ENCODE measurements around the gene WTIP.
"Not testable (repeated sequence)": the region's sequence is repeated elsewhere in the genome, so short reads cannot be mapped to it uniquely, and the experiment has no call there.

The WTIP gene

DNA sequence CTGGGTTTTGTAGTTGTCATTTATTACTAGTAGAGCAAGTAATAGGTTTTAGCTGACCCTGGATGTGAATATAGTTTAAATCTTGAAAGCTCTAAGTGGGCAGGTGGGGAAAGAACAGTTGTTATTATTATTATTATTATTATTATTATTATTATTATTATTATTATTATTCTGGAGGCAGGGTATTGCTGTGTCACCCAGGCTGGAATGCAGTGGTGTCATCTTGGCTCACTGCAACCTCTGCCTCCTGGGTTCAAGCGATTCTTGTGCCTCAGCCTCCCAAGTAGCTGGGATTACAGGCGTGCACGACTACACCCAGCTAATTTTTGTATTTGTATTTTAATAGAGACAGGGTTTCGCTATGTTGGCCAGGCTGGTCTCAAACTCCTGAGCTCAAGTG, 3.1 kb upstream of the WTIP start:
- DNase-seq (ENCODE audit: low read depth in 2 of 2), result not testable (repeated sequence)

DNA sequence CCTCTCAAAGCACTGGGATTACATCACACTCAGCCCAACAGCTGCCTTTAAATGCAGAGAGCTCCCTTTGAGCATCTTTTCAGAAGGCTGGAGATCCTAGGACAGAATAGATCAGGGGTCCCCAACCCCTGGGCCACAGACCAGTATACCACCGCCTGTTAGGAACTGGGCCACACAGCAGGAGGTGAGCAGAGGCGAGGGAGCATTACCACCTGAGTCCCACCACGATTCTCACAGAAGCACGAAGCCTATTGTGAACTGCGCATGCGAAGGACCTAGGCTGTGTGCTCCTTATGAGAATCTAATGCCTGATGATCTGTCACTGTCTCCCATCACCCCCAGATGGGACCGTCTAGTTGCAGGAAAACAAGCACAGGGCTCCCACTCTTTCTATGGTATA, 2.2 kb upstream of the WTIP start:
- DNase-seq (ENCODE audit: low read depth in 2 of 2), result no peak

DNA sequence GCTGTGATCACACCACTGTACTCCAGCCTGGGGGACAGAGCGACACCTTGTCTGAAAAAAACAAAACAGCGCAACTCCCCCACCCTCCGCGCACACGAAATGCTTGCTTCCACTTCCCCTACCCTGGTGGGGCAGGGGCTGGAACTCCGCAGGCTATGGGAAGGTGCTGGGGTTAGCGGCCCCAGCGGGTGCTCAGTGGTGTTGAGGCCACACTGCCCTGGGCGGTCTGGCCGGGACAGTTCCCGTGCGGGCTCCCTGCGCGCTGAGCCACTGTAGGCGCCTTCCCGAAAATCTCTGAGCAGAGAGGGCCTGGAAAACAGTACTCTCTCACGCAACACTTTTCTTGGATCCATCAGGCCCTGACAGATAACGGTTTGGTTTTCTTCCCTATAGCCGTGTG, 1.1 kb upstream of the WTIP start:
- no peak for DNase-seq (ENCODE audit: low read depth in 2 of 2)

DNA sequence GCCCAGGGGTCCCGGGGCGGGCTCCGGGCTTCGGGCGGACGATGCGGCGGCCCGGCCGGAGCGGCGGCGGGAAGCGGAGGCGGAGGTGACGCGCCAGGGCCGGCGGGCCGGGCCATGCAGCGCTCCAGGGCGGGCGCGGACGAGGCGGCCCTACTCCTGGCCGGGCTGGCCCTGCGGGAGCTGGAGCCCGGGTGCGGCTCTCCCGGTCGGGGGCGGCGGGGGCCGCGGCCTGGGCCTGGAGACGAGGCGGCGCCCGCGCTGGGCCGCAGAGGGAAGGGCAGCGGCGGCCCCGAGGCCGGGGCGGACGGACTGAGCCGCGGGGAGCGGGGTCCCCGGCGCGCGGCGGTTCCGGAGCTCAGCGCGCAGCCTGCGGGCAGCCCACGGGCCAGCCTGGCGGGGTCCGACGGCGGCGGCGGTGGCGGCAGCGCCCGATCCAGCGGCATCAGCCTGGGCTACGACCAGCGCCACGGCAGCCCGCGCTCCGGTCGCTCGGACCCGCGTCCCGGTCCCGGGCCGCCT, 362 bp downstream of the WTIP start:
- no peak for DNase-seq (ENCODE audit: low read depth in 2 of 2)

DNA sequence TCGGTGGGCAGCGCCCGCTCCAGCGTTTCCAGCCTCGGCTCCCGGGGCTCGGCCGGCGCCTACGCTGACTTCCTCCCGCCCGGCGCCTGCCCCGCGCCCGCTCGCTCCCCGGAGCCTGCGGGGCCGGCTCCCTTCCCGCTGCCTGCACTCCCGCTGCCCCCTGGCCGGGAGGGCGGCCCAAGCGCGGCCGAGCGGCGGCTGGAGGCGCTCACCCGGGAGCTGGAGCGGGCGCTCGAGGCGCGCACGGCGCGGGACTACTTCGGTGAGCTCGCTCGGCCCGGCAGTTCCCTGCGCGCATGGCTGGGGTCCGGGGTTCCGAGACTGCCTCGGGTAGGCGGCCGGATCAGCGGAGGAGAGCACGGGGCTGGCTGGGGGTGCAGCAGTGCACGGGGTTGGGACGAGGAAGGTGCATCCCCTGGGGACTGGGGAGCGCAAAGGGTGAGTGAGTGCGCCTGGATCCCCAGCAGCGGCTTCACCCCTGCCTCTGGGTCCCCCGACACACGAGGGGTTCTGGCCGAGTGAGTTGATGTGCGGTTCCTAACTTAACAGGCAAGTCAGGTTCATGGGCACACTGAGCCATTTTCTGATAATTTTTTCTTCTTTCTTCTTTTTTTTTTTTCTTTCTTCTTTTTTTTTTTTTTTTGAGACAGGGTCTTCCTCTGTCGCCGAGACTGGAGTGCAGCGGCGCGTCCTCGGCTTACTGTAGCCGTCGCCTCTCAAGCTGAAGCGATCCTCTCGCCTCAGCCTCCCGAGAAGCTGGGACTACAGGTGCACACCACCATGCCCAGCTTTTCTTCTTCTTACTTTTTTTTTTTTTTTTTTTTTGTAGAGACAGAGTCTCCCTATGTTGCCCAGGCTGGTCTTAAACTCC, 1.1 kb downstream of the WTIP start:
- no peak for DNase-seq (ENCODE audit: low read depth in 2 of 2)

GRCh38 chr19:34484328-34484727, 2.8 kb downstream of the WTIP start:
- DNase-seq (ENCODE audit: low read depth in 2 of 2), result no peak

- DNase-seq (ENCODE audit: low read depth in 2 of 2), result no peak
Measured at GRCh38 chr19:34485831-34486230, 4.3 kb downstream of the WTIP start.

GRCh38 chr19:34487651-34488051, 6.1 kb downstream of the WTIP start:
- no peak for DNase-seq (ENCODE audit: low read depth in 2 of 2)

DNA sequence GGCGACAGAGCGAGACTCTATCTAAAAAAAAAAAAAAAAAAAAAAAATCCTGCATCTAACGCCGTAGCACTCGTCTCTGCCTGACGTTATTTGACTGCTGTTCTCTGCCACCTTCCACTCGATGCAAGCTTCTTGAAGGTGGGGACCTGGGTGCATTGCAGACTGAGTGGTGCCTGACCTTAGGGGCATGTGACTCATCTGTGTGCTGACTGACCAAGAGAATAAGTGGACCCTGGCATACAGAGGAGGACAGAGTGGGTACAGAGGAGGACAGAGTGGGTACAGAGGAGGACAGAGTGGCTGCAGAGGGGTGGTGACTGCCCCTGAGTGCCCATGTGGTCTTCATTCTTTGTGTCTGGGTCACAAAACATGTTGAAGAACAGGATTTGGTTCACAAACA, 7.6 kb downstream of the WTIP start:
- no peak for DNase-seq (ENCODE audit: low read depth in 2 of 2)

- no peak for DNase-seq (ENCODE audit: low read depth in 2 of 2)
Measured at GRCh38 chr19:34490141-34490766, 8.7 kb downstream of the WTIP start.

- no peak for DNase-seq (ENCODE audit: low read depth in 2 of 2)
Measured at GRCh38 chr19:34493038-34493648, 11.6 kb downstream of the WTIP start.

DNA sequence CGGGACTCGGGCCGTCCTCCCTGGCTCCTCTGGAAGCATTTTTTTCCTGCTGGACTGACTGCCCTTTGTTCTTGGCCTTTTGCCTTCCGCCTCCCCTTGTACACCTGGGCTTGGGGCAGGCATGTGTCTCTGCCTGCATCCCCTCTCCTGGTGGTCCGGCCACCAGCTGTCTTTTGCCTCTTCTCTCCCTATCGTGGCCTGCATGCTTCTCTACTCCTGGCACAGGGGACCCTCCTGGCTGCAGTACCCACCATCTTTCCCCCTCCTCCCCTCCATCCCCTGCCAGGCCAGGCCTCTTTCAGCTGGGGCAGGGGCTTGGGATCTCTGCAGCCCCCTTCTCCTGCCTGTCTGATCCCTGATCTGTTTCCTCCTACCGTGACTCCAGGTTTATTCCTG, 12.1 kb downstream of the WTIP start:
- no peak for DNase-seq (ENCODE audit: low read depth in 2 of 2)

GRCh38 chr19:34494601-34495000, 13.0 kb downstream of the WTIP start:
- DNase-seq (ENCODE audit: low read depth in 2 of 2), result no peak

DNA sequence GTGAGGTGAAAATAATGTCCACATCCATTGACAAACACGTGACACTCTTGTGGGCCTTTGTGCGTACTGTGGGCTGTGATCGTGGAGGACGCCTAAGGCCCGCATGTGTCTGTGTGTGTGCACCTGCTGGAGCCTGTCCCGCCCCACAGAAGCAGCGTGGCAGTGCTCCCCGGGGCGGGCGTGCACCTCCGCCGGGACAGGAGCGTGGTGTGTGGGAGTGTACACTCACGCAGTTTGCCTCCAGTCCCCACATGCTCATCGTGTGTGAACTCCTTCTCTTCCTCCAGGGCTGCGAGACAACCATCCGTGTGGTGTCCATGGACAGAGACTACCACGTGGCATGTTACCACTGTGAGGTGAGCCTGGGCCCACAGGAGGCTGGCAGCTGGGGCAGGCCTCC, 13.9 kb downstream of the WTIP start:
- DNase-seq (ENCODE audit: low read depth in 2 of 2), result no peak

DNA sequence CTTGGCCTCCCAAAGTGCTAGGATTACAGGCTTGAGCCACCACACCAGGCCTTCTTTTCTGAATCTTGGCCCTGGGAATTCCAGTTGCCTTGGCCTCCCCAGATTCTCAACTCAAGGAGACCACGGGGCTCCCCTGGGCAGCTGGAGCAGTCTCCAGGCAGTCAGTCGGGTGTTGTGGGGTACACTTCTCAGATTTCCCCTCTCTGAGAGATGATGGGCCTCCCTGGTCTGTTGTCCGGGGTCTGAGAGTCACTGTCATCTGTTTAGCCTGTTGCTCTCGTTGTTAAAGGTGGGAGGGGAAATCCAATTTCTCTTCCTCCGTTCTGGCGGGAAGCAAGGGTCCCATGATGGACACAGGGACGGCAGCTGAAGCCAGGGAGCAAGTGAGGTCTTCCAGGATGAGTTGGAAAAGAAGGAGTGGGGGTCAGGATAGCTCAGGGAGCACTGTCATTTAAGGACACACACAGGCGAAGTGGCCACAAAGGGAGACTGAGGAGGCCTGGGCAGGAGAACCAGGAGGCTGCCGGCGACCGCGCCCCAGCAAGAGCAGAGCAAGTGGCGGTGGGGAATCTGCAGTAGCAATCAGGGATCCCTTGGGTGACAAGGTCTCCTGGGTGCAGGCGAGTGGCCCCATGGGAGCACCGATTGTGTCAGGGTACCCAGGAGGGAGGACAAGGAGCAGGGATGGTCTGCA, 15.7 kb downstream of the WTIP start:
- DNase-seq (ENCODE audit: low read depth in 2 of 2), result no peak

GRCh38 chr19:34499155-34499834, 17.7 kb downstream of the WTIP start:
- no peak for DNase-seq (ENCODE audit: low read depth in 2 of 2)

DNA sequence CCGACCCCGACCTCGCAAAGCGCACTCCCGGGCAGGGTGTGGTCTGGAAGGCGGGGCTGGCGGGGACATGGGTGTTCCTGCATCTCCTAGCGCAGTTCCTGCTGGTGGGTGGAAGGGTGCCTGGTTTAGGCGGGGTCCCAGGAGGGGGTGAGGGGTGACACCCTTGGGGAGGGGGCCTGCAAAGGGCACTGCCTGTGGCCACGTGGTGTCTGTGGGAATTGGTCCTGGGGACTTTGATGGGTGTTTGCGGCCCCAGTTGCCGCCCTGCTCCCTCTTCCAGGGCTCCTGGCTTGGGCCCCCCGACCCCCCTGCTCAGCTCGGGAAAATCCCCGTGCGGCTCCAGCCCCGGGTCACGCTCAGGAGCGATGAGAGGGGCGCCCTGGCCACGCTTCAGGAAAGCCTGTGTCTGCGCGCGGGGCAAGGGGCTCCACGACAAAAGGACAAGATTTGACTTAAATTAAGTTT, 19.1 kb downstream of the WTIP start:
- DNase-seq (ENCODE audit: low read depth in 2 of 2), result no peak

- peak; percentile 78 to 80 for DNase-seq (ENCODE audit: low read depth in 2 of 2)
Measured at GRCh38 chr19:34501339-34502320, 20.1 kb downstream of the WTIP start.

- DNase-seq (ENCODE audit: low read depth in 2 of 2), result no peak
Measured at GRCh38 chr19:34502582-34503411, 21.2 kb downstream of the WTIP start.

Measured in stimulated activated CD8-positive, alpha-beta memory T cell treated with anti-CD3 and anti-CD28 coated beads, Interleukin-15, amount 100 ng/mL, for 48 hours (primary cell).